ENCODE results near the gene HSH2D. TPM values are rescaled to one million over a fixed set of nuclear protein-coding genes. Genes with fewer than 3 reads are reported as not detected.

HSH2D gene
- total and polyA plus RNA-seq, 9 donors = 0.20 to 1.3 (median 0.31) TPM

DNA sequence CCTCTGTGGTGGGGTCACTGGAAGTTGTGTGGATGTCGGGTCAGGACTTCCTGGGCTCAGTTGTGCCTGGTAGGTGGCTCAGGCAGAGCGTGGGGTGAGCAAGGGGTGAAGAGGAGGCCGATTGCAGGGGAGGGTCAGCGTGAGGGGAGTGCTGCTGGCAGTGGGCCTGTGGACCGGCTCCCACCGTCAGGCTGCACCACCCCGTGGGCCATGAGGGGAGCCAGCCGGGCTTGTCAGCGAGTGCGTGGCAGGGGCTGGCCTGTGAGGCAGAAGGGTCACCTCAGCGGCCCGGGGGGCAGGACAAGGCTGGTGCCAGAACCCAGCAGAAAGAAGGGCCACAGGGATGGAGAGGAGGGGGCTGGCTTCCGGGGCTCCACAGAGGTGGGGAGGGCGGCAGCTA, 18.5 kb upstream of the HSH2D start:
- H3K9me3 ChIP-seq = no peaks in the 10 kb centered on the region
- intact Hi-C loops (cut with DNase I) = no loop called here
- no peak for DNase-seq
- no peak overlapping the region for H3K27ac ChIP-seq
- no peak for TF ChIP-seq POLR2A (IDR thresholded peaks at IDR 0.05)
- TF ChIP-seq EP300 (IDR thresholded peaks at IDR 0.05) = no peak
- TF ChIP-seq, protein P1, sequence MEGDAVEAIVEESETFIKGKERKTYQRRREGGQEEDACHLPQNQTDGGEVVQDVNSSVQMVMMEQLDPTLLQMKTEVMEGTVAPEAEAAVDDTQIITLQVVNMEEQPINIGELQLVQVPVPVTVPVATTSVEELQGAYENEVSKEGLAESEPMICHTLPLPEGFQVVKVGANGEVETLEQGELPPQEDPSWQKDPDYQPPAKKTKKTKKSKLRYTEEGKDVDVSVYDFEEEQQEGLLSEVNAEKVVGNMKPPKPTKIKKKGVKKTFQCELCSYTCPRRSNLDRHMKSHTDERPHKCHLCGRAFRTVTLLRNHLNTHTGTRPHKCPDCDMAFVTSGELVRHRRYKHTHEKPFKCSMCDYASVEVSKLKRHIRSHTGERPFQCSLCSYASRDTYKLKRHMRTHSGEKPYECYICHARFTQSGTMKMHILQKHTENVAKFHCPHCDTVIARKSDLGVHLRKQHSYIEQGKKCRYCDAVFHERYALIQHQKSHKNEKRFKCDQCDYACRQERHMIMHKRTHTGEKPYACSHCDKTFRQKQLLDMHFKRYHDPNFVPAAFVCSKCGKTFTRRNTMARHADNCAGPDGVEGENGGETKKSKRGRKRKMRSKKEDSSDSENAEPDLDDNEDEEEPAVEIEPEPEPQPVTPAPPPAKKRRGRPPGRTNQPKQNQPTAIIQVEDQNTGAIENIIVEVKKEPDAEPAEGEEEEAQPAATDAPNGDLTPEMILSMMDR (IDR thresholded peaks at IDR 0.05) = no peak
- 76 to 82% (median 76%) methylated on average over 13 to 14 of the region's 14 CpGs for WGBS, 3 donors
- no peaks in the 10 kb centered on the region for H3K27me3 ChIP-seq
- H3K36me3 ChIP-seq = no peaks in the 10 kb centered on the region
- no peaks in the 10 kb centered on the region for H3K4me1 ChIP-seq (ENCODE audit: insufficient read depth)
- H3K4me3 ChIP-seq = no peak overlapping the region

DNA sequence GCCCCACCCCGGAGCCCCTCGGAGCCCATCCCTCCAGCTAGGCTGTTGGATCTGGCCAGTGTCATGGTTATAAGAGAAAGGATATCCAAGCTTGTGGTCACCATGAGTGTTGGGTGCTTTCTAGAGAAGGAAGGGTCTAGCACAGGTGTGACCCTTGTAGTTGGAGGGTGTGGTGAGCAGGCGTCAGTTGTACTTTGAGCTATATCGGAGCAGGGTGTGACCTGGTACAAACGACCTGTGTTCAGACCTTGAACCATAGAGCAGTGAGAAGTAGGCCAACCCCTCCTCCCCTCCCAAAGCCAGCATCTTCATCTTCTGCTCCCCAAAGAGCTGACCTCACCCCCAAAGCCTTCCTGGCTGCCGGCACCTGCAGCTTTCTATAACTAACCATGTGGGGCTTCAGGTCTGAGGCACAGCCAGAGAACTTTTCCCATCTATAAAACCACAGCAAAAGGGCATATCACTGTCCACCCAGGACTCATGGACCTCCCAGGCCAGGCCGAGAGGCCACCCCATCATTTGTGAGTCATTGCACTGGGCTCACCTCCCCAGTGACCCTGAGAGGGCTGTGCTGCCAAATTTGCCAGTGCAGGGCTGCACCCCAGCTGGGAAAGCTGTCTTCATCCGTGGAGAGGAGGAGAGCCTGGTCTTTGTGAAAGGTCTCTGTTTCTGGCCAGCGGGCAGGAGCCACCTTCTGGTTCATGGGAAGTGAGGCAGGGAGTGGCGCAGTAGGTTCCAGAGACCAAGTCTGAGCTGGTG, 17.6 kb upstream of the HSH2D start:
- no peaks in the 10 kb centered on the region for H3K4me1 ChIP-seq (ENCODE audit: insufficient read depth)
- H3K9me3 ChIP-seq = no peaks in the 10 kb centered on the region
- H3K27me3 ChIP-seq = no peaks in the 10 kb centered on the region
- H3K36me3 ChIP-seq = no peaks in the 10 kb centered on the region
- intact Hi-C loops (cut with DNase I) = no loop called here
- no peak for DNase-seq
- H3K27ac ChIP-seq = no peak overlapping the region
- 65 to 74% (median 68%) methylated on average over 10 of the region's 10 CpGs for WGBS, 3 donors
- no peak overlapping the region for H3K4me3 ChIP-seq
- TF ChIP-seq POLR2A (IDR thresholded peaks at IDR 0.05) = no peak

DNA sequence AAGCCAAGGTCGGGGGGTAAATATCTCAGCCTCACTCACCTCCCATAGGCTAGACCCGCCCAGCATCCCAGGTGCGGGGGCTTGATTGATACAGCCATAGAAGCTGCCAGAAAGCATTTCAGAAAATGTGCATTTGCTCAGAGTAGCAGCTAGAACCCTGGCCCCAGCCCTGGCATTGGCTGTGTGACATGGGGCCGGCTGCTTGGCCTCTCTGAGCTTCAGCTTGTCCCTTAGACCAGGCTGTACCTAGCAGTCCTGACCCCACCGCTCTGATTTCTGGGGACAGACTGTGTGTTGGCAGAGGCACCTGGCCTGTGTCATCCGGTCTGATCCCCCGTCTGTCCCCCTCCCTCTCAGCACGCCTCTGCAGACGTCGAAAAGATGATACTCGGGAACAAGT, 16.4 kb upstream of the HSH2D start:
- 80 to 85% (median 81%) methylated on average over 11 of the region's 11 CpGs for WGBS, 3 donors
- intact Hi-C loops (cut with DNase I) = no loop called here
- no peaks in the 10 kb centered on the region for H3K4me1 ChIP-seq (ENCODE audit: insufficient read depth)
- no peaks in the 10 kb centered on the region for H3K36me3 ChIP-seq
- no peaks in the 10 kb centered on the region for H3K27me3 ChIP-seq
- TF ChIP-seq POLR2A (IDR thresholded peaks at IDR 0.05) (no peak), EP300 (IDR thresholded peaks at IDR 0.05) (no peak)
- TF ChIP-seq, protein P1 (IDR thresholded peaks at IDR 0.05) = no peak
- H3K27ac ChIP-seq = no peak overlapping the region
- H3K9me3 ChIP-seq = no peaks in the 10 kb centered on the region
- no peak for DNase-seq
- H3K4me3 ChIP-seq = no peak overlapping the region

- H3K36me3 ChIP-seq = no peaks in the 10 kb centered on the region
- no peaks in the 10 kb centered on the region for H3K27me3 ChIP-seq
- 87 to 91% (median 91%) methylated on average over 21 of the region's 21 CpGs for WGBS, 3 donors
Observed at GRCh38 chr19:16127776-16128371, 15.6 kb upstream of the HSH2D start.

More at GRCh38 chr19:16127776-16128371, 15.6 kb upstream of the HSH2D start:
- H3K27ac ChIP-seq = no peak overlapping the region
- no peaks in the 10 kb centered on the region for H3K4me1 ChIP-seq (ENCODE audit: insufficient read depth)
- TF ChIP-seq, protein P1 (IDR thresholded peaks at IDR 0.05) = no peak
- no peak for TF ChIP-seq POLR2A (IDR thresholded peaks at IDR 0.05)
- no peak for TF ChIP-seq EP300 (IDR thresholded peaks at IDR 0.05)
- intact Hi-C loops (cut with DNase I) = no loop called here
- H3K4me3 ChIP-seq = no peak overlapping the region
- no peak for DNase-seq
- H3K9me3 ChIP-seq = no peaks in the 10 kb centered on the region

Measured in ovary (tissue), 9 donors.